Neuronal stem cell (in vitro differentiated cells): Measurements from ENCODE around the gene EFL1.

Experiments
- DNase-seq: peaks from one replicate; pipeline ENCODE4 v3.0.0-alpha.2; 2013; ENCODE audit warnings: low spot score
- H2AFZ ChIP-seq: one replicate; pipeline ENCODE4 v1.6.1; 2013; ENCODE audit warnings: mild to moderate bottlenecking, low read length, inconsistent platforms
- H2AK5ac ChIP-seq: 2 replicates; pipeline ENCODE4 v1.6.1; 2013; ENCODE audit warnings: low read depth, mild to moderate bottlenecking, inconsistent platforms, low read length, moderate library complexity, mixed read lengths
- H2BK120ac ChIP-seq: 2 replicates; pipeline ENCODE4 v1.6.1; 2013; ENCODE audit warnings: low read depth, mild to moderate bottlenecking, inconsistent platforms, low read length, moderate library complexity, mixed read lengths
- H2BK12ac ChIP-seq: one replicate; pipeline ENCODE4 v1.6.1; 2013; ENCODE audit warnings: low read length, inconsistent platforms
- H2BK15ac ChIP-seq: 2 replicates; pipeline ENCODE4 v1.6.1; 2013; ENCODE audit warnings: mild to moderate bottlenecking, low read length, inconsistent platforms, mixed read lengths
- H2BK5ac ChIP-seq: one replicate; pipeline ENCODE4 v1.6.1; 2013; ENCODE audit warnings: inconsistent platforms, mild to moderate bottlenecking, low read length, moderate library complexity
- H3K14ac ChIP-seq: one replicate; pipeline ENCODE4 v1.6.1; 2013; ENCODE audit warnings: low read length, inconsistent platforms
- H3K18ac ChIP-seq: 2 replicates; pipeline ENCODE4 v1.6.1; 2013; ENCODE audit warnings: low read length, inconsistent platforms
- H3K23ac ChIP-seq: 2 replicates; pipeline ENCODE4 v1.6.1; 2013; ENCODE audit warnings: low read depth, mild to moderate bottlenecking, mixed read lengths, low read length, inconsistent platforms; ENCODE audit not compliant: poor library complexity
- H3K27ac ChIP-seq: replicated peaks from 3 replicates; pipeline ENCODE4 v1.5.1; 2013; ENCODE audit warnings: low read length, inconsistent platforms
- H3K27me3 ChIP-seq, 3 experiments: 2 replicates each; pipeline ENCODE4 v1.6.1; 2013; ENCODE audit warnings: low read length in 3 of 3, mild to moderate bottlenecking in 2 of 3, inconsistent platforms in 1 of 3, low read depth in 1 of 3, mixed read lengths in 1 of 3, moderate library complexity in 1 of 3; ENCODE audit not compliant: control insufficient read depth in 3 of 3, insufficient read depth in 3 of 3
- H3K36me3 ChIP-seq, 2 donors: replicated peaks in 1 of 2; 2 replicates each; pipeline ENCODE4 v1.6.1; 2013; ENCODE audit warnings: low read length in 2 of 2; ENCODE audit not compliant: control insufficient read depth in 2 of 2, insufficient read depth in 2 of 2
- H3K4ac ChIP-seq: 2 replicates; pipeline ENCODE4 v1.6.1; 2013; ENCODE audit warnings: inconsistent platforms, mild to moderate bottlenecking, low read length, moderate library complexity
- H3K4me1 ChIP-seq, 2 donors: 1 replicate in 1 of 2; 2 replicates in 1 of 2; pipeline ENCODE4 v1.6.1; 2013; ENCODE audit warnings: low read length in 2 of 2, low read depth in 1 of 2; ENCODE audit not compliant: control insufficient read depth in 2 of 2, insufficient read depth in 1 of 2
- H3K4me2 ChIP-seq: one replicate; pipeline ENCODE4 v1.6.1; 2013; ENCODE audit warnings: mild to moderate bottlenecking, low read length, inconsistent platforms; ENCODE audit not compliant: insufficient read depth, poor library complexity, severe bottlenecking
- H3K4me3 ChIP-seq, 2 donors: 2 replicates each; pipeline ENCODE4 v1.5.1; 2013; ENCODE audit warnings: low read length in 2 of 2, mild to moderate bottlenecking in 2 of 2, inconsistent platforms in 1 of 2, moderate library complexity in 1 of 2
- H3K79me1 ChIP-seq: one replicate; pipeline ENCODE4 v1.6.1; 2013; ENCODE audit warnings: low read depth, mild to moderate bottlenecking, inconsistent platforms, low read length, moderate library complexity
- H3K9ac ChIP-seq: one replicate; pipeline ENCODE4 v1.6.1; 2013; ENCODE audit warnings: mild to moderate bottlenecking, low read depth, low read length, inconsistent platforms; ENCODE audit not compliant: poor library complexity
- H3K9me3 ChIP-seq, 2 donors: replicated peaks in 1 of 2; 2 replicates each; pipeline versions ENCODE3 to v1.6.1; 2013; ENCODE audit warnings: low read length in 2 of 2, mild to moderate bottlenecking in 2 of 2, inconsistent platforms in 1 of 2, low read depth in 1 of 2, mixed read lengths in 1 of 2, moderate library complexity in 1 of 2; ENCODE audit not compliant: control insufficient read depth in 2 of 2, insufficient read depth in 1 of 2
- H4K8ac ChIP-seq: one replicate; pipeline ENCODE4 v1.6.1; 2013; ENCODE audit warnings: low read depth, mild to moderate bottlenecking, inconsistent platforms, low read length, moderate library complexity
- H4K91ac ChIP-seq: one replicate; pipeline ENCODE4 v1.6.1; 2013; ENCODE audit warnings: low read length, low read depth, mild to moderate bottlenecking, inconsistent platforms; ENCODE audit not compliant: poor library complexity
- whole genome bisulfite sequencing, 2 donors: extraction: QIAGEN DNeasy Blood & Tissue Kit; methylation state at CpG; one replicate each; pipeline ENCODE4 v1.1.7; 2013; ENCODE audit warnings: missing lambda C conversion rate in 2 of 2, mixed read lengths in 1 of 2; ENCODE audit not compliant: insufficient read length in 2 of 2, insufficient replicate concordance in 1 of 2; ENCODE audit errors: extremely low coverage in 2 of 2; 5-methylcytosine and 5-hydroxymethylcytosine counted together

The EFL1 gene

GRCh38 chr15:82129761-82130160 lies 132.8 kb downstream of the EFL1 start:
- Histone ChIP-seq H3K23ac (no peak overlapping the region), H3K18ac (no peak overlapping the region), H3K9me3 (no peaks in the 10 kb centered on the region), H3K4me3 (no peak overlapping the region), H2BK15ac (no peak overlapping the region), H3K27me3 (no peaks in the 10 kb centered on the region), H3K4me2 (no peak overlapping the region), H3K9ac (no peak overlapping the region), H2BK12ac (no peak overlapping the region), H3K4me1 (no peaks in the 10 kb centered on the region), H4K91ac (no peak overlapping the region), H2BK120ac (no peak overlapping the region), H3K36me3 (peaks cover 7 to 64% of the 10 kb centered on the region in 2 donors), H3K79me1 (no peaks in the 10 kb centered on the region), H2AFZ (no peak overlapping the region), H3K4ac (no peak overlapping the region), H3K27ac (no peak overlapping the region), H2AK5ac (no peak overlapping the region), H4K8ac (no peak overlapping the region), H2BK5ac (no peak overlapping the region), H3K14ac (no peak overlapping the region)
- no CpG with 5 or more reads among the region's 5 CpGs for WGBS, 2 donors
- DNase-seq, result no peak

GRCh38 chr15:82129149-82129692 lies 133.3 kb downstream of the EFL1 start:
- no peaks in the 10 kb centered on the region for H3K27me3 ChIP-seq
- H3K9ac ChIP-seq, result no peak overlapping the region
- H3K18ac ChIP-seq, result no peak overlapping the region
- H3K23ac ChIP-seq, result no peak overlapping the region
- H3K4me2 ChIP-seq, result no peak overlapping the region
- H2AFZ ChIP-seq, result no peak overlapping the region
- DNase-seq, result no peak
- H3K4me1 ChIP-seq, result no peaks in the 10 kb centered on the region
- peaks cover 7 to 66% of the 10 kb centered on the region in 2 donors for H3K36me3 ChIP-seq
- no peak overlapping the region for H3K4ac ChIP-seq
- no peaks in the 10 kb centered on the region for H3K79me1 ChIP-seq
- no CpG with 5 or more reads among the region's 1 CpG for WGBS, 2 donors
- H2BK15ac ChIP-seq, result no peak overlapping the region
- no peak overlapping the region for H2BK120ac ChIP-seq
- H2AK5ac ChIP-seq, result no peak overlapping the region
- H3K4me3 ChIP-seq, result no peak overlapping the region
- no peak overlapping the region for H2BK5ac ChIP-seq
- H3K27ac ChIP-seq, result no peak overlapping the region
- H4K8ac ChIP-seq, result no peak overlapping the region
- H4K91ac ChIP-seq, result no peak overlapping the region
- H3K9me3 ChIP-seq, result no peaks in the 10 kb centered on the region
- no peak overlapping the region for H2BK12ac ChIP-seq
- H3K14ac ChIP-seq, result no peak overlapping the region

- Histone ChIP-seq H3K27me3 (no peaks in the 10 kb centered on the region), H3K18ac (no peak overlapping the region), H3K79me1 (no peaks in the 10 kb centered on the region), H4K8ac (no peak overlapping the region), H2AK5ac (no peak overlapping the region), H2AFZ (no peak overlapping the region), H2BK5ac (no peak overlapping the region), H2BK15ac (no peak overlapping the region), H3K4ac (no peak overlapping the region), H3K9me3 (no peaks in the 10 kb centered on the region), H3K27ac (no peak overlapping the region), H3K9ac (no peak overlapping the region), H2BK120ac (no peak overlapping the region), H2BK12ac (no peak overlapping the region), H3K4me2 (no peak overlapping the region), H3K36me3 (peaks cover 9 to 64% of the 10 kb centered on the region in 2 donors), H3K14ac (no peak overlapping the region), H3K4me3 (no peak overlapping the region), H4K91ac (no peak overlapping the region), H3K4me1 (no peaks in the 10 kb centered on the region), H3K23ac (no peak overlapping the region)
- no CpG with 5 or more reads among the region's 5 CpGs for WGBS, 2 donors
- no peak for DNase-seq
Measured at GRCh38 chr15:82128401-82129148, 134.0 kb downstream of the EFL1 start.

DNA sequence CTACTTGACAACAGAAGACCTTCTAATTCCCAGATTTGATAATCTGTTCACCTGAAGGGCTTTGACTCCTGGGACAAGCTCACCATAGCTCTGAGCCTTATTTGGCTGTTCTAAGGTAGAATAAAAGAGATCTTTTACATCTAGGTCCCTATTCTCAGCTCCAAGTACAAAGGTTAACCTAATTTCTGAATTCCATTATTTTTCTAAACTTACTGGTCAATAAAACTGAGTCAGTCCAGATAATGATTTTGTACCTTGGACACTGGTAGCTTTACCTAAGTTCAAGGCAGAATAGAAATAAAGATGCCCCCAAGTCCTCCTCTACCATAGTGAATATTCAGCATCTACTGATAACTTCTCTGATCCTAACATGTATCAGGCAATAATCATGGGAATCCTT lies 135.0 kb downstream of the EFL1 start:
- H3K14ac ChIP-seq, result no peak overlapping the region
- H3K4me2 ChIP-seq, result no peak overlapping the region
- peaks cover 6 to 57% of the 10 kb centered on the region in 2 donors for H3K36me3 ChIP-seq

More for the DNA sequence above, 135.0 kb downstream of the EFL1 start:
- no peak overlapping the region for H4K8ac ChIP-seq
- H2BK15ac ChIP-seq, result no peak overlapping the region
- H2AFZ ChIP-seq, result no peak overlapping the region
- no peak overlapping the region for H2BK12ac ChIP-seq
- H3K18ac ChIP-seq, result no peak overlapping the region
- H3K9ac ChIP-seq, result no peak overlapping the region
- H2BK5ac ChIP-seq, result no peak overlapping the region
- H3K4ac ChIP-seq, result no peak overlapping the region
- no peak overlapping the region for H3K23ac ChIP-seq
- no peak overlapping the region for H2AK5ac ChIP-seq
- no peak overlapping the region for H2BK120ac ChIP-seq
- no peaks in the 10 kb centered on the region for H3K79me1 ChIP-seq
- no peak overlapping the region for H3K4me3 ChIP-seq
- no peaks in the 10 kb centered on the region for H3K9me3 ChIP-seq
- no peak overlapping the region for H3K27ac ChIP-seq
- DNase-seq, result no peak
- no peak overlapping the region for H4K91ac ChIP-seq
- no peaks in the 10 kb centered on the region for H3K27me3 ChIP-seq
- H3K4me1 ChIP-seq, result no peaks in the 10 kb centered on the region
